Measurements from ENCODE around the gene PVR. TPM values are rescaled to one million over a fixed set of nuclear protein-coding genes. Genes with fewer than 3 reads are reported as not detected.

PVR gene
- total RNA-seq, 1 experiment from 2014 or later: 141 TPM

DNA sequence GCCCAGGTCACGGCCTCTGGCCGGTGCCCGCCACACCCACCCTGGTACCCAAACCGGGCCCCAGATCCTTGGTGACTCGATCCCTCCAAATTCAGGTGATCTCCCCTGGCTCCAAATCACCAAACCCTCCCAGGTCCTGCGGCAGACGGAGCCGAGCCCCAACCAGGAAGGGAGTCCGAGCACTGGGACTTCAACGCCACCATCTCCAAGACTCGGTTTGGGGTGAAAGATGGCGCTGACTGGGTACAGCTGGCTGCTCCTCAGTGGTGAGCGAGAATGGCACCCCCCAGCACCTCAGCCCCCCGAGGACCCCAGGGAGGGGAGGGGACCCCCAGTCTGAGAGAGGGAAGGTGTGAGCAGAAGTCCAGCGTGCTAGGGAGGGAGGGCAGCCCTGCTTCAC is 57.5 kb downstream of the PVR start:
- CTCF ChIA-PET: interaction anchor here (0.6 to 1.2 kb wide), 2 partner anchors 9 to 12 kb away, joined by 3 to 4 read pairs; no protein-coding TSS in a partner anchor
- H3K27ac Mint-ChIP-seq (ENCODE audit: low read depth, unreplicated experiment): no peak overlapping the region
- TF ChIP-seq, protein P1, sequence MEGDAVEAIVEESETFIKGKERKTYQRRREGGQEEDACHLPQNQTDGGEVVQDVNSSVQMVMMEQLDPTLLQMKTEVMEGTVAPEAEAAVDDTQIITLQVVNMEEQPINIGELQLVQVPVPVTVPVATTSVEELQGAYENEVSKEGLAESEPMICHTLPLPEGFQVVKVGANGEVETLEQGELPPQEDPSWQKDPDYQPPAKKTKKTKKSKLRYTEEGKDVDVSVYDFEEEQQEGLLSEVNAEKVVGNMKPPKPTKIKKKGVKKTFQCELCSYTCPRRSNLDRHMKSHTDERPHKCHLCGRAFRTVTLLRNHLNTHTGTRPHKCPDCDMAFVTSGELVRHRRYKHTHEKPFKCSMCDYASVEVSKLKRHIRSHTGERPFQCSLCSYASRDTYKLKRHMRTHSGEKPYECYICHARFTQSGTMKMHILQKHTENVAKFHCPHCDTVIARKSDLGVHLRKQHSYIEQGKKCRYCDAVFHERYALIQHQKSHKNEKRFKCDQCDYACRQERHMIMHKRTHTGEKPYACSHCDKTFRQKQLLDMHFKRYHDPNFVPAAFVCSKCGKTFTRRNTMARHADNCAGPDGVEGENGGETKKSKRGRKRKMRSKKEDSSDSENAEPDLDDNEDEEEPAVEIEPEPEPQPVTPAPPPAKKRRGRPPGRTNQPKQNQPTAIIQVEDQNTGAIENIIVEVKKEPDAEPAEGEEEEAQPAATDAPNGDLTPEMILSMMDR (IDR thresholded peaks at IDR 0.05; ENCODE audit: unreplicated experiment): no peak
- POLR2A ChIA-PET: no interaction called here
- no TSS peak for BruUV-seq (replicated peaks)
- no peaks in the 10 kb centered on the region for H3K9me3 Mint-ChIP-seq (ENCODE audit: unreplicated experiment)
- H3K4me1 Mint-ChIP-seq (ENCODE audit: insufficient read depth, unreplicated experiment): no peaks in the 10 kb centered on the region
- no peak for DNase-seq (ENCODE audit: unreplicated experiment)
- no peak overlapping the region for H3K4me3 Mint-ChIP-seq (ENCODE audit: unreplicated experiment)
- H3K27me3 Mint-ChIP-seq (ENCODE audit: insufficient read depth, unreplicated experiment): no peaks in the 10 kb centered on the region
- H3K36me3 Mint-ChIP-seq (ENCODE audit: insufficient read depth, unreplicated experiment): no peaks in the 10 kb centered on the region
- intact Hi-C loops (cut with micrococcal nuclease): no loop called here

DNA sequence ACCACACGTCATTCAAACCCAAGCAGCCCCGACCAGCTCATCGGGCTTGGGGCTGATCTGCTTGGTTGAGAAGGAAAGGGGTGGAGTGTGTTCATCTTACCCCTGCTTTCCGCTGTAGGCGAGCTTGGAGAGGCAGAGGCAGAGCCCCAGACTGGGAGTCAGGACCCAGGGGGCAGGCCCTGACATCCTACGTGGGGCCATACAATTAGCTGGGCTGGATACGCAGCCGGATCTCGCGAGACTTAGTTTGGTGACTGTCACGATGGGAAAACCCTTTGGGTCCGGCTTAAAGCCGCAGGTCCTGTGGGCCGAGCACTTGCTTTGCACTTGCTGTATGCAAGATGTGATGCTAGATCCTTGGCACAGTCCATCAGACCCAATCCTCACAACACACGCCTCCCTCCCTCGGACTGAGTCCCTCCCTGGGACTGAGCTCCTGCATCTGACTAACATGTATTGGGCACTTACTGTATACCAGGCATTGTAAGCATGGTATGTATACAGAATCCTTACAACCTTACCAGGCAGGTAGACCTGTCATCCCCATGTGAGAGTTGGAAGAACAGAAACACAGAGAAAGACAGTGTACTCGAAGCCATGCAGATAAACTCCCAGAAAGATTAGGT is 59.0 kb downstream of the PVR start:
- Mint-ChIP-seq H3K27me3 (ENCODE audit: insufficient read depth, unreplicated experiment) (no peaks in the 10 kb centered on the region), H3K4me1 (ENCODE audit: insufficient read depth, unreplicated experiment) (no peaks in the 10 kb centered on the region), H3K4me3 (ENCODE audit: unreplicated experiment) (no peak overlapping the region), H3K27ac (ENCODE audit: low read depth, unreplicated experiment) (no peak overlapping the region), H3K36me3 (ENCODE audit: insufficient read depth, unreplicated experiment) (no peaks in the 10 kb centered on the region), H3K9me3 (ENCODE audit: unreplicated experiment) (no peaks in the 10 kb centered on the region)
- CTCF ChIA-PET: interaction anchor here (0.5 to 1.8 kb wide), 3 partner anchors 13 to 126 kb away, joined by 3 to 5 read pairs (median 4); no protein-coding TSS in a partner anchor
- POLR2A ChIA-PET: no interaction called here
- no TSS peak for BruUV-seq (replicated peaks)
- TF ChIP-seq, protein P1 (IDR thresholded peaks at IDR 0.05; ENCODE audit: unreplicated experiment): no peak
- no peak for DNase-seq (ENCODE audit: unreplicated experiment)
- intact Hi-C loops (cut with micrococcal nuclease): no loop called here

DNA sequence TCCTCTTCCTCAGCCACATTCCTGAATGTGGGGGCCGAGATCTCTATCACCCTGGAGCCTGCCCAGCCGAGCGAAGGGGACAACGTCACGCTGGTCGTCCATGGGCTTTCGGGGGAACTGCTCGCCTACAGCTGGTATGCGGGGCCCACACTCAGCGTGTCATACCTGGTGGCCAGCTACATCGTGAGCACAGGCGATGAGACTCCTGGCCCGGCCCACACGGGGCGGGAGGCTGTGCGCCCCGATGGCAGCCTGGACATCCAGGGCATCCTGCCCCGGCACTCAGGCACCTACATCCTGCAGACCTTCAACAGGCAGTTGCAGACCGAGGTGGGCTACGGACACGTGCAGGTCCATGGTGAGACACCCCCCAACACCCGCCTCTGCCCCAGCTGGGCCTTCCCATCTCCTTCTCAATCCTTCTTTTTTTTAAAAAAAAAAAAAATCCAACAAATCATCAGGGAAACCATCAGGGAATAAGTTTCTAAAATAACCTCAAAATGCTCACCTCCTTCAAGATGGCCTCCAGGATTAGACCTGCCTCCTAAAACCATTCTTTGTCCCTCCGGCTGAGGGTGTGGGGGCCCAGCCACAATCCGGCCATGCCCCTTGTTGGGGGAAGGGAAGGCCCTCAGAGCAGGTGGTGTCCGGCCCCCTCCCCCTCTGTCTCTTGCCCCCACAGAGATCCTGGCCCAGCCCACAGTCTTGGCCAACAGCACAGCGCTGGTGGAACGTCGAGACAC is 59.8 kb downstream of the PVR start:
- no peaks in the 10 kb centered on the region for H3K27me3 Mint-ChIP-seq (ENCODE audit: insufficient read depth, unreplicated experiment)
- ChIA-PET POLR2A (interaction anchor here (0.9 kb wide), 1 partner anchor 12 kb away, joined by 3 read pairs; no protein-coding TSS in a partner anchor), CTCF (interaction anchor here (0.5 to 1.8 kb wide), 2 partner anchors 16 to 67 kb away, joined by 3 to 4 read pairs; no protein-coding TSS in a partner anchor)
- TF ChIP-seq, protein P1 (IDR thresholded peaks at IDR 0.05; ENCODE audit: unreplicated experiment): no peak
- no peaks in the 10 kb centered on the region for H3K4me1 Mint-ChIP-seq (ENCODE audit: insufficient read depth, unreplicated experiment)
- no peaks in the 10 kb centered on the region for H3K36me3 Mint-ChIP-seq (ENCODE audit: insufficient read depth, unreplicated experiment)
- H3K27ac Mint-ChIP-seq (ENCODE audit: low read depth, unreplicated experiment): no peak overlapping the region
- DNase-seq (ENCODE audit: unreplicated experiment): no peak
- intact Hi-C loops (cut with micrococcal nuclease): no loop called here
- H3K9me3 Mint-ChIP-seq (ENCODE audit: unreplicated experiment): no peaks in the 10 kb centered on the region
- no TSS peak for BruUV-seq (replicated peaks)
- H3K4me3 Mint-ChIP-seq (ENCODE audit: unreplicated experiment): no peak overlapping the region

DNA sequence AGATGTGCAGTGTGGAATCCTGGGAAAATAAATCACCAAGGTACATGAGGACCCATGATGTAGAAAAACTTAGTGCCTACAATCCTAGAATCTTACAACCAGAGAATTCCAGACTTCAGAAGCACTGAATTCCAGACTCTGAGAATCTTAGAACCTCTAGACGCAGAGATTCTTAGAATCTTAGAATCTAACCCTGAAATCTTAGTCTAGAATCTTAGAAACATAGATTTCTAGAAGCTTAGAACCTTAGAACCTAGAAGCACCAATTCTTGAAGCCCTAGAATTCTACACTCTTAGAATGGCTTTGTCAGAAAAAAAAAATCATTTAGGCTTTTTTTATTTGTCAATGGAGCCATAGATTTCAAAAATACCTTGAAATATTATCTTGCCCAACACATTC is 61.3 kb downstream of the PVR start:
- H3K27ac Mint-ChIP-seq (ENCODE audit: low read depth, unreplicated experiment): no peak overlapping the region
- no peaks in the 10 kb centered on the region for H3K4me1 Mint-ChIP-seq (ENCODE audit: insufficient read depth, unreplicated experiment)
- H3K9me3 Mint-ChIP-seq (ENCODE audit: unreplicated experiment): no peaks in the 10 kb centered on the region
- H3K4me3 Mint-ChIP-seq (ENCODE audit: unreplicated experiment): no peak overlapping the region
- TF ChIP-seq, protein P1 (IDR thresholded peaks at IDR 0.05; ENCODE audit: unreplicated experiment): no peak
- ChIA-PET CTCF (interaction anchor here (0.7 to 1.1 kb wide), 3 partner anchors 15 to 25 kb away, joined by 3 to 4 read pairs (median 3); no protein-coding TSS in a partner anchor), POLR2A (interaction anchor here (0.7 kb wide), 2 partner anchors 10 to 151 kb away, joined by 4 to 5 read pairs; no protein-coding TSS in a partner anchor)
- no peaks in the 10 kb centered on the region for H3K27me3 Mint-ChIP-seq (ENCODE audit: insufficient read depth, unreplicated experiment)
- no peaks in the 10 kb centered on the region for H3K36me3 Mint-ChIP-seq (ENCODE audit: insufficient read depth, unreplicated experiment)
- intact Hi-C loops (cut with micrococcal nuclease): no loop called here
- DNase-seq (ENCODE audit: unreplicated experiment): no peak
- no TSS peak for BruUV-seq (replicated peaks)

All from MCF 10A (cell line).